Loucy (cell line): ENCODE results near the gene A2M.

ENCODE experiments used
- EZH2phosphoT487 ChIP-seq: fragments of 200-600 bp; IDR thresholded peaks from 2 replicates; pipeline ENCODE4 v1.6.1; 2018; ENCODE audit warnings: antibody characterized with exemption, mild to moderate bottlenecking, moderate library complexity, borderline replicate concordance
- TF ChIP-seq, protein P1 (sequence below): fragments of 200-600 bp; sonication (generic); conservative IDR thresholded peaks from 2 replicates; pipeline ENCODE4 v1.5.1; 2014; ENCODE audit warnings: mild to moderate bottlenecking, antibody characterized with exemption, low read length

DNA sequence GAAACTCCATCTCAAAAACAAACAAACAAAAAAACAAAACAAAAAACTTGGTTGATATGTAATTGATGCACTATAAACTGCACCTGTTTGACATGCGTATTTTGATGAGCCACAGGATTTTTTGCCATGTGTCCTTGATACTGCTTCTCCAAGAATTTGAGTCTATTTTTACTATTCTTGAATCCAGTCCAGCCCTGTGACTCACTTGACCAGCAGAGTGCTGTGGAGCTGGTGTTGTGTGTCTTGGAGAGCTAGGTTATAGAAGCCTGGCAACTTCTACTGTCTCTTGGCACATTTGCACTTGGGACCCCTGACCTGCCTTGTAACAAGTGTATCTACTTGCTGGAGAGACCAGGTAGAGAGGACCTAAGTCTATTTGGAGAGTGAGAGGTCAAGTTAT lies 74.4 kb downstream of the A2M start:
- TF ChIP-seq, protein P1, sequence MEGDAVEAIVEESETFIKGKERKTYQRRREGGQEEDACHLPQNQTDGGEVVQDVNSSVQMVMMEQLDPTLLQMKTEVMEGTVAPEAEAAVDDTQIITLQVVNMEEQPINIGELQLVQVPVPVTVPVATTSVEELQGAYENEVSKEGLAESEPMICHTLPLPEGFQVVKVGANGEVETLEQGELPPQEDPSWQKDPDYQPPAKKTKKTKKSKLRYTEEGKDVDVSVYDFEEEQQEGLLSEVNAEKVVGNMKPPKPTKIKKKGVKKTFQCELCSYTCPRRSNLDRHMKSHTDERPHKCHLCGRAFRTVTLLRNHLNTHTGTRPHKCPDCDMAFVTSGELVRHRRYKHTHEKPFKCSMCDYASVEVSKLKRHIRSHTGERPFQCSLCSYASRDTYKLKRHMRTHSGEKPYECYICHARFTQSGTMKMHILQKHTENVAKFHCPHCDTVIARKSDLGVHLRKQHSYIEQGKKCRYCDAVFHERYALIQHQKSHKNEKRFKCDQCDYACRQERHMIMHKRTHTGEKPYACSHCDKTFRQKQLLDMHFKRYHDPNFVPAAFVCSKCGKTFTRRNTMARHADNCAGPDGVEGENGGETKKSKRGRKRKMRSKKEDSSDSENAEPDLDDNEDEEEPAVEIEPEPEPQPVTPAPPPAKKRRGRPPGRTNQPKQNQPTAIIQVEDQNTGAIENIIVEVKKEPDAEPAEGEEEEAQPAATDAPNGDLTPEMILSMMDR, result no peak
- no peak for TF ChIP-seq EZH2phosphoT487
